ENCODE data around the gene FRY.

The FRY gene

GRCh38 chr13:32272021-32272683 is 240.6 kb downstream of the FRY start:
- no peak for DNase-seq

GRCh38 chr13:32277839-32278238 is 246.3 kb downstream of the FRY start:
- DNase-seq: no peak

DNA sequence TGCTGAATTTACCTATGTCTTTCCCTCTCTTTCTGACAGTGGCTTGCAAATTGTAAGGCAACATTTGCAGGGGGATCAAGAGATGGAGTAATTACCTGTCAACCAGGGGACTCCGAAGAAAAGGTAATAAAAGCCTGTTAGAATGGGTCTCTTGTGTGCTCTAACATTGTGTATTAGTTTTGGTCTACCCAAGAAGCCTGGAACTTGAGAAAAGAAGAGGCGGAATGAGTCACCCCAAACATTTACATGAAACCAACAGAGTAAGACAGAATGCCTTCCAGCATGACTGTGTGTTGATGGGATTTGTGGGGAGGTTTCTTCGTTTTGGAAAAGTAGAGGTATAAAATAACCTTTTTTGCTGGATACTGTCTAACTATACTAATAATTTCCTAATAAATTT is 246.9 kb downstream of the FRY start:
- no peak for DNase-seq

DNA sequence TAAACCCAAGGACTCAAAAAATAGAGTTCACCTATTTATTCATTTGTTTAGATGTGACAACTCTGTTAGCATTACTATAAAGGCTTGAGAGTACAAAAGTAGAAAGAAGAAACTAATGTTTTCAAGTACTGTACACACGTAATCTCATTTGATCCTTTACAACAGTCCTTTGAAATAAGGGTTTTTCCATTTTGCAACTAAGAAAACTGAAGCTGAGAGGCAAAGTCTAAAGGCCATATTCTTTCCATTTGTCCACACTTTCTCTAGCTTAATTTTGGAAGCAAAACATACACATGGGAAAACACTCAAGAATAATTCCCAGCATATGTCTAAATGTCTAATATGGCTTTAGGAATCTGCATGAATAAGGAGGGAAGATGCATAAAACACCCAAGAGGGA is 249.5 kb downstream of the FRY start:
- no peak for DNase-seq

DNA sequence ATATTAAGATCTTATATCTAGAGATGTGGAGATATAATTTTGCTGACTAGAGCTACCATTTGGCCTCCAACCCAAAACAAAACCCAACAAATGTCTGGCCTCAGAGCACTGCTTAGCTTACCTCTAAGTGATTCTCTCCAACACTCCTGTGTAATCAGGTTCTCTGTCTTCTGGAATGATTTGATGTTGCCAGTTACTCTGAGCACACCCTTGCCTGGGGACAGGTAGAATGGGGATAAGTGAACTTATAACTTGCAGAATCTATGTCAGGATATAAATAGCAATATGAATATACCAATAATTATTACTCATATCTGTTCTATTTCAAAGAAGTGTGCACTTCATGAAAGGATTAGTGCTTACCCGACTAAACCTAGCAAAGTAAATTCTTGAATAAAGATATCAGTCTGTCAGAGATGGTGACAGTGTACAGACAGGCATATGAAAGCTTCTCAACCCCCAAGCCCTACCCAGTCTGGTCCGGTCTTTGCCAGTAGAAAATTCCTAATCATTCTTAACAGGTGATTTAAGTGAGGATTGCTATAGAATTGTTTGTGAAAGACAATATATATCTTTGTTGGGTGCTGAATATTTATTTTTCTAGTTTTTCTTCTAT is 250.6 kb downstream of the FRY start:
- no peak for DNase-seq

DNA sequence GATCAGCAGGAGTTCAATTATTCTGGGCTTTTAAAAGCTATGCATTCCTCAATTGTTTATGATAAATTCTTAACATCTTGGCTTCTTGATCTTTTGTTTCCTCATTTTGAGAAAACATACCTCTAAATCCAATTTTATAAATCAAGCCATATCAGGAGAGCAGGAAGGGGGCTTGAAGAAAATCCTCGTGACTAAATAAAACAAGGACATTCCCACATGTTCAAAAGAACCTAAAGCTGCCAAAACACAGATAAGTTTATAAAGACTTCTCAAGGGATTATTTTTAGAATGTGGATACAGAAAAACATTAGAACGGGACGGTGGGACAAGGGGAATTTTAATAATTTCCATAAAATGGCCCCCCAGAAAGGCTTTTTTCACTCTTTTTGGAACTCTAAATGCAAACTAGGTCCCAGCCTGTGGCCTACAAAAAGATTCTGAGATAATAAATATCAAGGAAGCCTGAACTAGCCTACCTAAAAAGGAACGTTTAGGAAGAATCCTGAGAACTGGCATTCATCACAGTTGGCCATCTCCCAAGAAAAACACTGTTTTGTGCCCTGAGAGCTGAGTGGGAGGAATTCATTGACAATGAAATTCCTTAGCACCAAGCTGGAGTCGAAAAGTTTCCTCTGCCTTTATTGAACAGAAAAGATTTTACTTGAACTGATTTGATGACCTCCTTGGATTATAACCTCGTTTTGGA is 253.5 kb downstream of the FRY start:
- no peak for DNase-seq

GRCh38 chr13:32285633-32285965 is 254.0 kb downstream of the FRY start:
- no peak for DNase-seq

- no peak for DNase-seq
Observed at GRCh38 chr13:32297206-32297605, 265.6 kb downstream of the FRY start.

DNA sequence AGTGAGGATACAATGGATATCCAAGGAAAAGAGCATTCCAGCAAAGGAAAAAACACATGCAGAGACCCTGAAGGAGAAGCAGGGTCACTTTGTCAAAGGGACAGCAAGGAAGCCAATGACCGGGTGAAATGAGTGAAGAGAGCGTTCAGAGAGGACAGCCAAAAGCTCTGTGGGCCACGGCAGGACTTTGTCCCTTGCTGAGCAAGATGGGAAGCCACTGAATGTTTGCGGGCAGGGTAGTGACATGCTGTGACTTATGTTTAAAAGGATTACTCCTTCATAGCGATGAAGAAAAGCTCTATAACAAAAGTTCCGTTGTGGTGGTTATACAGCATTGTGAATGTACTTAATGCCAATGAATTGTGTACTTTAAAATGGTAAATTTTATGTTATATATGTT is 267.1 kb downstream of the FRY start:
- DNase-seq: no peak

GRCh38 chr13:32299893-32300292 is 268.3 kb downstream of the FRY start:
- no peak for DNase-seq

- DNase-seq: no peak
Observed at GRCh38 chr13:32300406-32300805, 268.8 kb downstream of the FRY start.

- DNase-seq: no peak
Observed at GRCh38 chr13:32300920-32301319, 269.3 kb downstream of the FRY start.

DNA sequence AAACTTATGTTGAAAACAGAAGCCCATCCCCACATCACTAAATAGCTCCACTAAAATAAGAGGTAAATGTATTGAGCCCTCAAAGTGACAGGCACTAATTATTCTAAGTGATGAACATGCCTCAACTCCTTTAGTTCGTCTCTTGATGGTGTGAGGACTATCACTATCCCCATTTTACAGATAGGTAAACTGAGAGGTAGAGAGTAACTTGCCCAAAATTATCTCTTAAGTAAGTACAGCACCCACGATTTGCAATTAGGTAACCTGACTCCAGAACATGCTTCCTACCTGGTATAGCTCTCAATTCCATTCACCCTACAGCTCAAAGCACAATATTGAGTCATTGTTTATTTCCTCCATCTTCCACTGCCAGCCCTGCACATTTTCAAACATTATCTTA is 270.9 kb downstream of the FRY start:
- no peak for DNase-seq

- no peak for DNase-seq
Observed at GRCh38 chr13:32305646-32306045, 274.1 kb downstream of the FRY start.

GRCh38 chr13:32309312-32310133 is 277.9 kb downstream of the FRY start:
- no peak for DNase-seq

GRCh38 chr13:32310134-32310706 is 278.6 kb downstream of the FRY start:
- DNase-seq: no peak

- DNase-seq: no peak
Observed at GRCh38 chr13:32311188-32311897, 279.8 kb downstream of the FRY start.

- DNase-seq: peak; percentile 64
Observed at GRCh38 chr13:32314271-32315237, 283.0 kb downstream of the FRY start.

DNA sequence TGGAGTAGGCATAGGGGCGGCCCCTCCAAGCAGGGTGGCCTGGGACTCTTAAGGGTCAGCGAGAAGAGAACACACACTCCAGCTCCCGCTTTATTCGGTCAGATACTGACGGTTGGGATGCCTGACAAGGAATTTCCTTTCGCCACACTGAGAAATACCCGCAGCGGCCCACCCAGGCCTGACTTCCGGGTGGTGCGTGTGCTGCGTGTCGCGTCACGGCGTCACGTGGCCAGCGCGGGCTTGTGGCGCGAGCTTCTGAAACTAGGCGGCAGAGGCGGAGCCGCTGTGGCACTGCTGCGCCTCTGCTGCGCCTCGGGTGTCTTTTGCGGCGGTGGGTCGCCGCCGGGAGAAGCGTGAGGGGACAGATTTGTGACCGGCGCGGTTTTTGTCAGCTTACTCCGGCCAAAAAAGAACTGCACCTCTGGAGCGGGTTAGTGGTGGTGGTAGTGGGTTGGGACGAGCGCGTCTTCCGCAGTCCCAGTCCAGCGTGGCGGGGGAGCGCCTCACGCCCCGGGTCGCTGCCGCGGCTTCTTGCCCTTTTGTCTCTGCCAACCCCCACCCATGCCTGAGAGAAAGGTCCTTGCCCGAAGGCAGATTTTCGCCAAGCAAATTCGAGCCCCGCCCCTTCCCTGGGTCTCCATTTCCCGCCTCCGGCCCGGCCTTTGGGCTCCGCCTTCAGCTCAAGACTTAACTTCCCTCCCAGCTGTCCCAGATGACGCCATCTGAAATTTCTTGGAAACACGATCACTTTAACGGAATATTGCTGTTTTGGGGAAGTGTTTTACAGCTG is 283.9 kb downstream of the FRY start, which contains the start of the genes BRCA2 and ZAR1L:
Gene BRCA2, plus strand, starts transcription at position 271 of the 790 bp plus-strand sequence. CDS start 953 bp downstream, outside the sequence.
Gene ZAR1L, minus strand, starts transcription at position 126 of the 790 bp plus-strand sequence. CDS start 3,438 bp downstream, outside the sequence.
- DNase-seq: peak; percentile 92

DNA sequence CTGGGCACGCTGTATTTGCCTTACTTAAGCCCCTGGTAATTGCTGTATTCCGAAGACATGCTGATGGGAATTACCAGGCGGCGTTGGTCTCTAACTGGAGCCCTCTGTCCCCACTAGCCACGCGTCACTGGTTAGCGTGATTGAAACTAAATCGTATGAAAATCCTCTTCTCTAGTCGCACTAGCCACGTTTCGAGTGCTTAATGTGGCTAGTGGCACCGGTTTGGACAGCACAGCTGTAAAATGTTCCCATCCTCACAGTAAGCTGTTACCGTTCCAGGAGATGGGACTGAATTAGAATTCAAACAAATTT is 284.4 kb downstream of the FRY start:
- DNase-seq: no peak
